HL-60 (cell line): ENCODE results near the gene TSHZ1.

Experiments used
- DNase-seq, 2 experiments: peaks; one replicate each; pipeline ENCODE4 v3.0.0-alpha.2; 2010 to 2020; ENCODE audit warnings: low read depth in 1 of 2, low spot score in 1 of 2
- H3K27ac ChIP-seq: fragments of 250-450 bp; sonication (Bioruptor Pico); replicated peaks from 2 replicates; pipeline ENCODE4 v1.5.1; 2020; ENCODE audit warnings: mild to moderate bottlenecking, moderate library complexity
- H3K27me3 ChIP-seq: fragments of 250-450 bp; sonication (Bioruptor Pico); 2 replicates; pipeline ENCODE4 v1.5.1; 2021; ENCODE audit warnings: mild to moderate bottlenecking, moderate library complexity; ENCODE audit not compliant: insufficient read depth, poor library complexity, severe bottlenecking
- H3K4me3 ChIP-seq: replicated peaks from 2 replicates; pipeline ENCODE4 v1.5.1; 2011; ENCODE audit warnings: mild to moderate bottlenecking, control low read depth, low read length; ENCODE audit not compliant: insufficient read depth
- GABPA ChIP-seq: IDR thresholded peaks from 2 replicates; pipeline ENCODE4 v1.6.1; 2012; ENCODE audit warnings: low read depth
- POLR2AphosphoS5 ChIP-seq: IDR thresholded peaks from 2 replicates; pipeline ENCODE4 v1.6.1; 2012; ENCODE audit warnings: low read depth
- SPI1 ChIP-seq: IDR thresholded peaks from 2 replicates; pipeline ENCODE4 v1.6.1; 2012; ENCODE audit warnings: low read depth, mild to moderate bottlenecking, borderline replicate concordance
- TF ChIP-seq, protein P1 (sequence below): IDR thresholded peaks from one replicate; pipeline ENCODE4 v1.5.1; 2011; ENCODE audit warnings: low read length, control low read depth, inconsistent platforms; ENCODE audit not compliant: insufficient read depth
- TF ChIP-seq, protein P2 (sequence below): IDR thresholded peaks from 2 replicates; pipeline ENCODE4 v1.6.1; 2012; ENCODE audit warnings: low read depth; ENCODE audit not compliant: insufficient replicate concordance

Gene TSHZ1

DNA sequence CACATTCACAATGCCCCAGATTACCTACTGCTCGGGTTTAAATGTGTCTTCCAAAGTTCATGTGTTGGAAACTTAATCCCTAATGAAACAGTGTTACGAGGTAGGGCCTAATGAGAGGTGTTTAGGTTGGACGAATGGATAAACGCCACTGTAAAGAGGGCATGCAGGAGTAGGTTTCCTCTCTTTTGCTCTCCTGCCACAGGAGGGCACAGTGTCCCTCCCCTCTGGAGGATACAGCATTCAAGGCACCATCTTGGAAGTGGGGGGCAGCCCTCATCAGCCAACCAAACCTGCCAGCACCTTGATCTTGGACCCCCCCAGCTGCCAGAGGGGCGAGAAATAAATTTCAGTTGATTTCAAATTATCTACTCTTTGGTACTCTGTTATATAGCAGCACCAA lies 103.5 kb downstream of the TSHZ1 start:
- Histone ChIP-seq H3K27ac (no peak overlapping the region), H3K27me3 (no peaks in the 10 kb centered on the region), H3K4me3 (no peak overlapping the region)
- no peak for DNase-seq
- TF ChIP-seq, protein P1, sequence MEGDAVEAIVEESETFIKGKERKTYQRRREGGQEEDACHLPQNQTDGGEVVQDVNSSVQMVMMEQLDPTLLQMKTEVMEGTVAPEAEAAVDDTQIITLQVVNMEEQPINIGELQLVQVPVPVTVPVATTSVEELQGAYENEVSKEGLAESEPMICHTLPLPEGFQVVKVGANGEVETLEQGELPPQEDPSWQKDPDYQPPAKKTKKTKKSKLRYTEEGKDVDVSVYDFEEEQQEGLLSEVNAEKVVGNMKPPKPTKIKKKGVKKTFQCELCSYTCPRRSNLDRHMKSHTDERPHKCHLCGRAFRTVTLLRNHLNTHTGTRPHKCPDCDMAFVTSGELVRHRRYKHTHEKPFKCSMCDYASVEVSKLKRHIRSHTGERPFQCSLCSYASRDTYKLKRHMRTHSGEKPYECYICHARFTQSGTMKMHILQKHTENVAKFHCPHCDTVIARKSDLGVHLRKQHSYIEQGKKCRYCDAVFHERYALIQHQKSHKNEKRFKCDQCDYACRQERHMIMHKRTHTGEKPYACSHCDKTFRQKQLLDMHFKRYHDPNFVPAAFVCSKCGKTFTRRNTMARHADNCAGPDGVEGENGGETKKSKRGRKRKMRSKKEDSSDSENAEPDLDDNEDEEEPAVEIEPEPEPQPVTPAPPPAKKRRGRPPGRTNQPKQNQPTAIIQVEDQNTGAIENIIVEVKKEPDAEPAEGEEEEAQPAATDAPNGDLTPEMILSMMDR, result no peak
- no peak for TF ChIP-seq GABPA
- no peak for TF ChIP-seq POLR2AphosphoS5
- TF ChIP-seq SPI1, result no peak
- TF ChIP-seq, protein P2, sequence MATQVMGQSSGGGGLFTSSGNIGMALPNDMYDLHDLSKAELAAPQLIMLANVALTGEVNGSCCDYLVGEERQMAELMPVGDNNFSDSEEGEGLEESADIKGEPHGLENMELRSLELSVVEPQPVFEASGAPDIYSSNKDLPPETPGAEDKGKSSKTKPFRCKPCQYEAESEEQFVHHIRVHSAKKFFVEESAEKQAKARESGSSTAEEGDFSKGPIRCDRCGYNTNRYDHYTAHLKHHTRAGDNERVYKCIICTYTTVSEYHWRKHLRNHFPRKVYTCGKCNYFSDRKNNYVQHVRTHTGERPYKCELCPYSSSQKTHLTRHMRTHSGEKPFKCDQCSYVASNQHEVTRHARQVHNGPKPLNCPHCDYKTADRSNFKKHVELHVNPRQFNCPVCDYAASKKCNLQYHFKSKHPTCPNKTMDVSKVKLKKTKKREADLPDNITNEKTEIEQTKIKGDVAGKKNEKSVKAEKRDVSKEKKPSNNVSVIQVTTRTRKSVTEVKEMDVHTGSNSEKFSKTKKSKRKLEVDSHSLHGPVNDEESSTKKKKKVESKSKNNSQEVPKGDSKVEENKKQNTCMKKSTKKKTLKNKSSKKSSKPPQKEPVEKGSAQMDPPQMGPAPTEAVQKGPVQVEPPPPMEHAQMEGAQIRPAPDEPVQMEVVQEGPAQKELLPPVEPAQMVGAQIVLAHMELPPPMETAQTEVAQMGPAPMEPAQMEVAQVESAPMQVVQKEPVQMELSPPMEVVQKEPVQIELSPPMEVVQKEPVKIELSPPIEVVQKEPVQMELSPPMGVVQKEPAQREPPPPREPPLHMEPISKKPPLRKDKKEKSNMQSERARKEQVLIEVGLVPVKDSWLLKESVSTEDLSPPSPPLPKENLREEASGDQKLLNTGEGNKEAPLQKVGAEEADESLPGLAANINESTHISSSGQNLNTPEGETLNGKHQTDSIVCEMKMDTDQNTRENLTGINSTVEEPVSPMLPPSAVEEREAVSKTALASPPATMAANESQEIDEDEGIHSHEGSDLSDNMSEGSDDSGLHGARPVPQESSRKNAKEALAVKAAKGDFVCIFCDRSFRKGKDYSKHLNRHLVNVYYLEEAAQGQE, result no peak

DNA sequence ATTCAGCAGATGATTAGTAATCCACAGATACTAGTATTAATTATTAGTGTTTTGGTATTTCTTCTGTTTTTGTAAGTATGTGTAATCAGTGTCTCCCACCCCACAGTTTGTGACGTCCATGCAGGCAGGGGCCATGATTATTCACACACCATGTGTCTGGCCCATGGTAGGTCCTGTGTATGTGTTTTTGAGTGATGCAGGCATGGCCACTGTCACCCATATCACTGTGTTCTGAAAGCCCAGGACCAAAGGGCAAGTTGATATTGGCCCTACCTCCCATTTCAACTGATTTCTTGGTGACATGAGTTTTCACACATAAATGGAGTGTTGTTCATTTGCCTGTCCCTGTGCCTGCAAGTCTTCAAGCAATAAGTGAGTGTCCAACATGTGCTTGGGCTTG lies 104.0 kb downstream of the TSHZ1 start:
- no peak overlapping the region for H3K4me3 ChIP-seq
- TF ChIP-seq, protein P1, result no peak
- no peak for TF ChIP-seq SPI1
- TF ChIP-seq, protein P2, result no peak
- no peak for TF ChIP-seq GABPA
- no peak for TF ChIP-seq POLR2AphosphoS5
- no peak overlapping the region for H3K27ac ChIP-seq
- no peak for DNase-seq
- no peaks in the 10 kb centered on the region for H3K27me3 ChIP-seq

DNA sequence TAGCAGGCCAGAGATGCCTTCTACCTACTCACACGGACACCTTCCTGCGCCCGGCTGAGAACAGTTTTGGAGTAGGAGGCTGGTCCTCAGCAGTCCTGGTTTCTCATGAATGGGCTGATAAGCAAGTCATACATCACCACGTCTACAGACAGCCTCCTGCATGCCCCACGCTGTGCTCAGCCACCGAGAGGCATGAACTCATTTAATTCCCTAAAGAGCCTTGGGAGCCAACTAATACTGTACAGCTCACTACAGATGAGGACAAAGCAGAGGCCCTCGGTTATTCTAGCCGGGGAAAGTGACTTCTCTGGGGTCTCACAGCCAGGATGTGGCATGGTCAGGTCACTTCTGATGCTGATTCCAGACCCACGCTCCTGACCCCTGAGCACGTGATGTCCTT lies 105.6 kb downstream of the TSHZ1 start:
- Histone ChIP-seq H3K27me3 (no peaks in the 10 kb centered on the region), H3K27ac (no peak overlapping the region), H3K4me3 (no peak overlapping the region)
- DNase-seq, result no peak
- TF ChIP-seq GABPA, result no peak
- TF ChIP-seq SPI1, result no peak
- TF ChIP-seq, protein P1, result no peak
- TF ChIP-seq, protein P2, result no peak
- TF ChIP-seq POLR2AphosphoS5, result no peak
